ENCODE data around the gene DPM3.
"Not testable (repeated sequence)": the region's sequence is repeated elsewhere in the genome, so short reads cannot be mapped to it uniquely, and the experiment has no call there.

Gene DPM3

DNA sequence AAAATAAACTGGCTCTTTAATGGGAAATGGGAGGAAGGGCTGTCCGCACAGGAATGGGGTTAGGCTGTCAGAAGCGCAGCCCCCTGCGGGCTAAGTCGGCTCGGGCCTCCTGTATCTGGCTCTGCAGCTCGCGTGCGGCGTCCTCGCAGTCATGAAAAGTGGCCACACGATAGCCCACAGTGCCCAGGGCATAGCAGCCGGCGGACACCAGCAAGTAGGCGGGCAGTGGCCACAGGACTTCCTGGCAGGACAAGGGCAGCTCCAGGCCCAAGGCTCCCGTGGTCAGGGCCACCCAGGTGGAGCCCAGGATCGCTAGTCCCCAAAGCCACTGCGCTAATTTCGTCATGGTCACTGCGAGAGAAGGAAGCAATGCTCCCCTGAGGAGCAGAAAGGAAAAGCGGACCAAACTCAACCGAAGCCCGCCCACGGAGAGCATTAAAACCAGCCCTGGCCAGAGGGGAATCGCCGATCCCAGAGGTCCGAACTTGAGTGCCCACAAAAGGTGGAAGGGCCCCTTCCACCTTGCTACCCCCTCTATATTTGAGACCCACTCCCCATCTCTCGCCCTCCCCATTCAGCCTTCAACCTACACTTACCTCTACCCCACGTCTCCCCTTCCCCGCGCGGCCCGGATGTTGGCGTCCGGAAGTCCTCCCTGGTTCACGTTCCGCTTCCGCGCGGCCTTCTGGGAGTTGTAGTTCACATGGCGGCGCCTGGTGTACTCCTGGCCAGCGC lies at the start of gene DPM3 (continued):
- TF ChIP-seq REST (tag by site-specific recombination; IDR thresholded peaks at IDR 0.05), result peak; percentile 58; the same call in 1 of the 2 replicates
- TF ChIP-seq ZNF518A (tag by site-specific recombination; conservative IDR thresholded peaks at IDR 0.05; ENCODE audit: low read depth), result peak; percentile 98
- no peak for TF ChIP-seq ZNF549 (tag by site-specific recombination; IDR thresholded peaks at IDR 0.05)
- TF ChIP-seq KLF16 (tag by site-specific recombination; IDR thresholded peaks at IDR 0.05), result peak; percentile 71; the same call in 1 of the 2 replicates
- TF ChIP-seq, protein P1, sequence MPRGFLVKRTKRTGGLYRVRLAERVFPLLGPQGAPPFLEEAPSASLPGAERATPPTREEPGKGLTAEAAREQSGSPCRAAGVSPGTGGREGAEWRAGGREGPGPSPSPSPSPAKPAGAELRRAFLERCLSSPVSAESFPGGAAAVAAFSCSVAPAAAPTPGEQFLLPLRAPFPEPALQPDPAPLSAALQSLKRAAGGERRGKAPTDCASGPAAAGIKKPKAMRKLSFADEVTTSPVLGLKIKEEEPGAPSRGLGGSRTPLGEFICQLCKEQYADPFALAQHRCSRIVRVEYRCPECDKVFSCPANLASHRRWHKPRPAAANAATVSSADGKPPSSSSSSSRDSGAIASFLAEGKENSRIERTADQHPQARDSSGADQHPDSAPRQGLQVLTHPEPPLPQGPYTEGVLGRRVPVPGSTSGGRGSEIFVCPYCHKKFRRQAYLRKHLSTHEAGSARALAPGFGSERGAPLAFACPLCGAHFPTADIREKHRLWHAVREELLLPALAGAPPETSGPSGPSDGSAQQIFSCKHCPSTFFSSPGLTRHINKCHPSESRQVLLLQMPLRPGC (tag by site-specific recombination; IDR thresholded peaks at IDR 0.05), result no peak; the same call in 1 of the 2 replicates
- TF ChIP-seq ZNF701 (tag by site-specific recombination; IDR thresholded peaks at IDR 0.05), result no peak
- no peak for TF ChIP-seq ZNF704 (tag by site-specific recombination; IDR thresholded peaks at IDR 0.05)
- no peak for TF ChIP-seq ZNF211 (tag by site-specific recombination; IDR thresholded peaks at IDR 0.05; ENCODE audit: low read depth)
- no peak for TF ChIP-seq PRDM2 (tag by site-specific recombination; IDR thresholded peaks at IDR 0.05; ENCODE audit: borderline replicate concordance)
- TF ChIP-seq SALL2 (tag by site-specific recombination; IDR thresholded peaks at IDR 0.05; ENCODE audit: borderline replicate concordance), result no peak
- no peak for TF ChIP-seq OSR2 (tag by site-specific recombination; IDR thresholded peaks at IDR 0.05)
- no peak for TF ChIP-seq ZNF707 (tag by site-specific recombination; IDR thresholded peaks at IDR 0.05)
- TF ChIP-seq ZBTB7A (tag by site-specific recombination; IDR thresholded peaks at IDR 0.05; ENCODE audit: low read depth), result no peak
- TF ChIP-seq ZBTB11 (tag by site-specific recombination; conservative IDR thresholded peaks at IDR 0.05; ENCODE audit: low read depth), result peak; percentile 99

- H3K9me3 ChIP-seq (ENCODE audit: control insufficient read depth, insufficient read depth, low read depth, low read length); POLR2A ChIA-PET; H3K4me1 ChIP-seq (ENCODE audit: control insufficient read depth, insufficient read depth, low read length); H3K4me3 ChIP-seq (ENCODE audit: low read depth, low read length); H3K36me3 ChIP-seq (ENCODE audit: control insufficient read depth in 2 of 2, insufficient read depth in 1 of 2, low read length in 2 of 2); CTCF ChIA-PET; H3K27ac ChIP-seq (ENCODE audit: extremely low read depth, low read depth, low read length): not testable (repeated sequence)
Measured at GRCh38 chr1:155189926-155190325, 49.6 kb upstream of the DPM3 start.
